HG02885 (cell line): ENCODE results near the gene ALOX15.
"Not testable (repeated sequence)": the region's sequence is repeated elsewhere in the genome, so short reads cannot be mapped to it uniquely, and the experiment has no call there.

Source experiments
- ATAC-seq: cut with Tn5 transposase; IDR thresholded peaks from one replicate; pipeline ENCODE4 v1.9.1; 2021; ENCODE audit warnings: mild to moderate bottlenecking; ENCODE audit not compliant: unreplicated experiment, poor library complexity

Gene ALOX15

GRCh38 chr17:4622375-4622774 lies 19.1 kb downstream of the ALOX15 start:
- no peak for ATAC-seq

- ATAC-seq = no peak
Measured at GRCh38 chr17:4620531-4621101, 20.9 kb downstream of the ALOX15 start.

- no peak for ATAC-seq
Measured at GRCh38 chr17:4617590-4618351, 23.7 kb downstream of the ALOX15 start.

- no peak for ATAC-seq
Measured at GRCh38 chr17:4617090-4617489, 24.4 kb downstream of the ALOX15 start.

GRCh38 chr17:4616476-4616875 lies 25.0 kb downstream of the ALOX15 start:
- no peak for ATAC-seq

- ATAC-seq = no peak
Measured at GRCh38 chr17:4610656-4611055, 30.8 kb downstream of the ALOX15 start.

- no peak for ATAC-seq
Measured at GRCh38 chr17:4610162-4610561, 31.3 kb downstream of the ALOX15 start.

GRCh38 chr17:4609761-4610160 lies 31.7 kb downstream of the ALOX15 start:
- no peak for ATAC-seq

- no peak for ATAC-seq
Measured at GRCh38 chr17:4607773-4608187, 33.7 kb downstream of the ALOX15 start.

- no peak for ATAC-seq
Measured at GRCh38 chr17:4607261-4607741, 34.2 kb downstream of the ALOX15 start.

GRCh38 chr17:4605826-4606225 lies 35.7 kb downstream of the ALOX15 start:
- ATAC-seq = no peak

- not testable (repeated sequence) for ATAC-seq
Measured at GRCh38 chr17:4604736-4605135, 36.7 kb downstream of the ALOX15 start.

- ATAC-seq = no peak
Measured at GRCh38 chr17:4604111-4604644, 37.3 kb downstream of the ALOX15 start.

GRCh38 chr17:4602041-4602440 lies 39.4 kb downstream of the ALOX15 start:
- no peak for ATAC-seq

GRCh38 chr17:4601326-4601725 lies 40.2 kb downstream of the ALOX15 start:
- ATAC-seq = no peak

GRCh38 chr17:4600563-4600962 lies 40.9 kb downstream of the ALOX15 start:
- no peak for ATAC-seq

GRCh38 chr17:4599505-4600281 lies 41.8 kb downstream of the ALOX15 start:
- ATAC-seq = no peak

- ATAC-seq = no peak
Measured at GRCh38 chr17:4598776-4599504, 42.5 kb downstream of the ALOX15 start.

- no peak for ATAC-seq
Measured at GRCh38 chr17:4597975-4598374, 43.5 kb downstream of the ALOX15 start.

- ATAC-seq = no peak
Measured at GRCh38 chr17:4596636-4597380, 44.7 kb downstream of the ALOX15 start.
